Transverse colon (tissue), 4 donors: ENCODE results near the gene KAZN. TPM values are rescaled to one million over a fixed set of nuclear protein-coding genes. Genes with fewer than 3 reads are reported as not detected.

Experiments
- DNase-seq: peaks from one replicate; pipeline ENCODE4 v3.0.0-alpha.2; 2019
- H3K27ac ChIP-seq, 4 donors: fragments of 200-600 bp; sonication (generic); 2 replicates each; pipeline ENCODE4 v1.5.1; 2016 to 2018; ENCODE audit warnings: inconsistent platforms in 4 of 4
- H3K27me3 ChIP-seq: fragments of 200-600 bp; sonication (generic); 2 replicates; pipeline ENCODE4 v1.5.1; 2017; ENCODE audit warnings: inconsistent platforms
- H3K36me3 ChIP-seq, 4 donors: fragments of 200-600 bp; sonication (generic); 2 replicates each; pipeline ENCODE4 v1.5.1; 2017 to 2019; ENCODE audit warnings: inconsistent platforms in 4 of 4
- H3K4me1 ChIP-seq, 4 donors: fragments of 200-600 bp; sonication (generic); 2 replicates each; pipeline ENCODE4 v1.5.1; 2017 to 2020; ENCODE audit warnings: inconsistent platforms in 4 of 4
- H3K4me3 ChIP-seq, 4 donors: fragments of 200-600 bp; sonication (generic); 1 replicate in 1 of 4; 2 replicates in 3 of 4; pipeline versions ENCODE4 v1.5.1 to v1.6.1; 2017 to 2019; ENCODE audit warnings: inconsistent platforms in 4 of 4
- H3K9me3 ChIP-seq, 2 donors: fragments of 200-600 bp; sonication (generic); 2 replicates each; pipeline ENCODE4 v1.5.1; 2017 to 2019; ENCODE audit warnings: inconsistent platforms in 2 of 2
- EP300 ChIP-seq: sonication (generic); formaldehyde crosslinking; IDR thresholded peaks from one replicate; pipeline ENCODE4 v1.6.1; 2017; ENCODE audit warnings: antibody characterized with exemption, low read depth
- POLR2A ChIP-seq: fragments of 450-650 bp; IDR thresholded peaks from one replicate; pipeline ENCODE4 v1.6.1; 2016; ENCODE audit warnings: antibody characterized with exemption, mild to moderate bottlenecking, moderate library complexity
- POLR2AphosphoS5 ChIP-seq, 3 donors: sonication (generic); formaldehyde crosslinking; IDR thresholded peaks; one replicate each; pipeline ENCODE4 v1.6.1; 2016; ENCODE audit warnings: antibody characterized with exemption in 3 of 3
- WGBS, 2 donors: methylation state at CpG; one replicate each; pipeline ENCODE4 v1.1.5; 2018; ENCODE audit warnings: low coverage in 1 of 2; 5-methylcytosine and 5-hydroxymethylcytosine counted together
- in situ Hi-C, 4 donors: fragments of 200-750 bp; cut with MboI; loops; one replicate each; pipeline versions ENCODE4 v1.15.0 to v1.15.1; 2017; ENCODE audit warnings: low sequenced_read_pairs in 3 of 4, low pct_ligation_motif_present in 1 of 4, low pct_unique_long_range_greater_than_20kb in 1 of 4
- intact Hi-C: fragments of 100-400 bp; cut with DNase I; formaldehyde crosslinking; loops from one replicate; pipeline ENCODE4 v1.15.1; 2023; ENCODE audit warnings: low total_unique reads
- total RNA-seq, 4 donors: library from RNA; depleted of rRNA; stranded (reverse); fragments of >200 nt; gene quantifications; one replicate each; pipeline ENCODE4 v1.1.0, GENCODE V29; 2016
- TF ChIP-seq, protein P1 (sequence below), 5 experiments: fragments of 200-600 bp in 3 of 5; fragments of 450-650 bp in 2 of 5; sonication (generic) in 3 of 5; IDR thresholded peaks; 1 replicate in 2 of 5; 2 replicates in 3 of 5; pipeline ENCODE4 v1.5.1; 2016 to 2017; ENCODE audit warnings: antibody characterized with exemption in 5 of 5, inconsistent platforms in 3 of 5, mild to moderate bottlenecking in 2 of 5, moderate library complexity in 1 of 5

The KAZN gene
- total RNA-seq, 4 donors from 2014 or later = 12.0 to 17.1 (median 16.2) TPM

DNA sequence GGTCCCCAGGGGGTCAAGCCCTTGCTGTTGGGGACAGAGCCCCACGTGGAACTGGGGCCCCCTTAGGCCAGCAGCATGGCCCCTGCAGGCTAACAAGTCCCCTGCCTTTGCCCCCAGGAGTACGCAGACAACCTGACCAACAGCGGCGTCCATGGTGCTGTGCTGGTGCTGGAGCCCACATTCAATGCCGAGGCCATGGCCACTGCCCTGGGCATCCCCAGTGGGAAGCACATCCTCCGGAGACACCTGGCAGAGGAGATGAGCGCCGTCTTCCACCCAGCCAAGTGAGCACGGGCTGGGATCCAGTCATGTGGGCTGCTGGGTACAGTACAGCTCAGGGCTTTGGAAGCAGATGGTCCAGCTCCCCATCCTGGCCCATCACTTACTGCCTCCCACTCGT, 505.4 kb downstream of the KAZN start:
- Histone ChIP-seq H3K9me3 (peaks cover 0 to 8% of the 10 kb centered on the region in 2 donors), H3K27me3 (peaks cover 10% of the 10 kb centered on the region), H3K4me1 (no peaks in the 10 kb centered on the region), H3K27ac (no peak overlapping the region), H3K36me3 (no peaks in the 10 kb centered on the region), H3K4me3 (no peak overlapping the region)
- intact Hi-C loops (no loop called here), in situ Hi-C loops (no loop called here)
- DNase-seq = no peak
- TF ChIP-seq POLR2AphosphoS5 (IDR thresholded peaks at IDR 0.05) (no peak), EP300 (no peak), POLR2A (no peak)
- TF ChIP-seq, protein P1, sequence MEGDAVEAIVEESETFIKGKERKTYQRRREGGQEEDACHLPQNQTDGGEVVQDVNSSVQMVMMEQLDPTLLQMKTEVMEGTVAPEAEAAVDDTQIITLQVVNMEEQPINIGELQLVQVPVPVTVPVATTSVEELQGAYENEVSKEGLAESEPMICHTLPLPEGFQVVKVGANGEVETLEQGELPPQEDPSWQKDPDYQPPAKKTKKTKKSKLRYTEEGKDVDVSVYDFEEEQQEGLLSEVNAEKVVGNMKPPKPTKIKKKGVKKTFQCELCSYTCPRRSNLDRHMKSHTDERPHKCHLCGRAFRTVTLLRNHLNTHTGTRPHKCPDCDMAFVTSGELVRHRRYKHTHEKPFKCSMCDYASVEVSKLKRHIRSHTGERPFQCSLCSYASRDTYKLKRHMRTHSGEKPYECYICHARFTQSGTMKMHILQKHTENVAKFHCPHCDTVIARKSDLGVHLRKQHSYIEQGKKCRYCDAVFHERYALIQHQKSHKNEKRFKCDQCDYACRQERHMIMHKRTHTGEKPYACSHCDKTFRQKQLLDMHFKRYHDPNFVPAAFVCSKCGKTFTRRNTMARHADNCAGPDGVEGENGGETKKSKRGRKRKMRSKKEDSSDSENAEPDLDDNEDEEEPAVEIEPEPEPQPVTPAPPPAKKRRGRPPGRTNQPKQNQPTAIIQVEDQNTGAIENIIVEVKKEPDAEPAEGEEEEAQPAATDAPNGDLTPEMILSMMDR (IDR thresholded peaks at IDR 0.05) = no peak
- 71 to 85% methylated on average over 1 to 8 of the region's 10 CpGs for WGBS, 2 donors

DNA sequence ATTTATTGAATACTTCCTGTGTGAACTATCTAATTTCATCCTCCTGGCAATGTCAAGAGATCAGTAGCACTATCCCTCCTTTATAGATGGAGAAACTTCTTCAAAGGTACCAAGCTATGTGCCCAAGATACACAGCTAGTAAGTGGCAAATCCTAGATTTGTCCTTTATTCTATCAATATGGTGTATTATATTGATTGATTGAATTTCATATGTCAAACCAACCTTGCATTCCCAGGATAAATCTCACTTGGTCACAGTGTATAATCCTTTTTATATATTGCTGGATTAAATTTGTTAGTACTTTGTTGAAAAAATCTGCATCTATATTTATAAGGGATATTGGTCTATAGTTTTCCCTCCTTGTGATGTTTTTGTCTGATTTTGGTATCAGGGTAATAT, 506.3 kb downstream of the KAZN start:
- intact Hi-C loops (no loop called here), in situ Hi-C loops (no loop called here)
- peaks cover 0 to 8% of the 10 kb centered on the region in 2 donors for H3K9me3 ChIP-seq
- H3K27ac ChIP-seq = no peak overlapping the region
- no peak for DNase-seq
- H3K4me1 ChIP-seq = no peaks in the 10 kb centered on the region
- H3K27me3 ChIP-seq = peaks cover 10% of the 10 kb centered on the region
- H3K4me3 ChIP-seq = no peak overlapping the region
- no peaks in the 10 kb centered on the region for H3K36me3 ChIP-seq
- TF ChIP-seq POLR2A (no peak), EP300 (no peak), POLR2AphosphoS5 (IDR thresholded peaks at IDR 0.05) (no peak)

DNA sequence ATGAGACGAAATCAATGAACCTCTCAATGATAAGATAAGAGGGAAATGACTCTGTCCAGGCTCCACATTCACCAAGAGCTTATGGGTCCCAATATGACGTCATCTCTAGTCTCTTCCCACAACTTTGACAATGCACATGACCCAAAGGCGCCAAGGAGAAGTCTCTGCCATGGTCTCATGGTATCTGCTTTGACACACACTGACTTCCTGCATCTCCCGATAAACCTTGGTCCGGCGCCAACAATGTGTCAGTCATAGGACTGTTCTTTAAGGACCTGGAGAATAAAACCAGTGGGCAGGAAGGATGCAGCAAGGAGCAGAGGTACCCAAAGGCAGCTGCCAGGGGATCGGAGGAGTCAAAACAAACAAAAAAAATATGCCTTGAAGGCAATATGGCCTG, 508.1 kb downstream of the KAZN start:
- no peaks in the 10 kb centered on the region for H3K4me1 ChIP-seq
- in situ Hi-C loops (no loop called here), intact Hi-C loops (no loop called here)
- no peaks in the 10 kb centered on the region for H3K36me3 ChIP-seq
- no peaks in the 10 kb centered on the region for H3K27me3 ChIP-seq
- H3K9me3 ChIP-seq = peaks cover 0 to 8% of the 10 kb centered on the region in 2 donors
- H3K27ac ChIP-seq = no peak overlapping the region
- peak; percentile 37 for DNase-seq
- TF ChIP-seq POLR2A (no peak), POLR2AphosphoS5 (IDR thresholded peaks at IDR 0.05) (no peak), EP300 (no peak)
- TF ChIP-seq, protein P1 (IDR thresholded peaks at IDR 0.05) = no peak
- WGBS, 2 donors = 14 to 33% methylated on average over 1 to 7 of the region's 7 CpGs
- H3K4me3 ChIP-seq = no peak overlapping the region

DNA sequence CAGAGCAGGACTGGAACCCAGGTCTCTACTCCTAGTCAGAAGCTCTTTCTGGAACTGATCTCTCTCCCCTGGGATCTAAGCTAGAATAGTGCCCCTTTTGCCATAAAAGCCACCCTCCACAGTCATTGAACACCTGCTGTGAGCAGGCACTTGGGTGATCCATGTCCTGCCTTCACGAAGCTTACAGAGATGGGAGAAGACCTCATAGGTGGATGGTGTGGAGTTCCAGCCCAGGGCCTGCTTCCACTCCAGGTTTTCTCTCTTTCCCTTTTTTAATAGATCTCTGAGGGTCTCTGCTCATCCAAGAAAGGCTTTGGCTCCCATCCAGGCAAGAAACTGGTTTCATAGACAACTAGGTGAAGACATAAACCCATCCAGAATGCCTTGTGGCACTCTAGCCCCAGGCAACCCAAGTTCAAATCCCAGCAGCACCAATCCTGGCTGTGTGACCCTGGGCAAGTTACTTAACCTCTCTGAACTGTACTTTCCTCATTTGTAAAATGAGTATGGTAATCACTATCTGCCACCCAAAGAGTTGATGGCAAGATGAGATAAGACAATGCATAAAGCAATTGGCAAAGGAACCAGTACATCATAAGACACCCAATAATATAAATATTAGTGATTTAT, 508.7 kb downstream of the KAZN start:
- Histone ChIP-seq H3K27ac (no peak overlapping the region), H3K9me3 (peaks cover 0 to 8% of the 10 kb centered on the region in 2 donors), H3K27me3 (no peaks in the 10 kb centered on the region), H3K4me3 (no peak overlapping the region), H3K36me3 (no peaks in the 10 kb centered on the region), H3K4me1 (no peaks in the 10 kb centered on the region)
- intact Hi-C loops = no loop called here
- TF ChIP-seq EP300 (no peak), POLR2A (no peak)
- TF ChIP-seq, protein P1 (IDR thresholded peaks at IDR 0.05) = no peak
- 76% methylated on average over 1 of the region's 1 CpG; no CpG with 5 or more reads in 1 of the 2 donors for WGBS, 2 donors
- DNase-seq = no peak
- in situ Hi-C loops = no loop called here

DNA sequence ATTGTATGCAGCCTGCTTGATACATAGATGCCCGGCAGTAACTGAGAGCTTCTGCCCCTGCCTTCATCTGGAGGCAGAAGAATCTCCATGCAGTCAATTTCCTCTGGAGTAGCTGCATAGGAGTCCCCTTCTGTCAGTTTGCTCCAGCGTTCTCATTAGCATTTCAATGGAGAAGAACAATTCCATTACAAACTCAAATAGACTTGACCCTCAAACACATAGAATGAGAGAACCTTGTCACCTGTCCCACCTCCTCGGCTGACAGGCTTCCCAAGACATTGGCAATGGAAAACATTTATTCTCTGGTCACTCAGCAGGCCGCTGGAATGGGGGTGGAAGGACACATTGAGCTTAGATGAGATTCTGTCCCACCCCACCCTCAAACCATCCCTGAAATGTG, 509.4 kb downstream of the KAZN start:
- Histone ChIP-seq H3K4me1 (no peaks in the 10 kb centered on the region), H3K36me3 (no peaks in the 10 kb centered on the region), H3K27me3 (no peaks in the 10 kb centered on the region), H3K27ac (no peak overlapping the region), H3K4me3 (no peak overlapping the region), H3K9me3 (peaks cover 0 to 8% of the 10 kb centered on the region in 2 donors)
- in situ Hi-C loops = no loop called here
- no peak for DNase-seq
- TF ChIP-seq, protein P1 (IDR thresholded peaks at IDR 0.05) = no peak
- TF ChIP-seq EP300 (no peak), POLR2A (no peak), POLR2AphosphoS5 (IDR thresholded peaks at IDR 0.05) (no peak)
- 45 to 75% methylated on average over 2 to 4 of the region's 4 CpGs for WGBS, 2 donors
- intact Hi-C loops = no loop called here
